WERI-Rb-1 (cell line): ENCODE measurements around the gene C8A.

Experiments used
- DNase-seq: peaks from one replicate; pipeline ENCODE4 v3.0.0-alpha.2; 2020
- H3K27ac ChIP-seq: fragments of 250-450 bp; sonication (Bioruptor Pico); 2 replicates; pipeline ENCODE4 v1.5.1; 2020; ENCODE audit warnings: mild to moderate bottlenecking, moderate library complexity
- H3K27me3 ChIP-seq: fragments of 250-450 bp; sonication (Bioruptor Pico); 2 replicates; pipeline ENCODE4 v1.5.1; 2021; ENCODE audit warnings: mild to moderate bottlenecking, low read depth, moderate library complexity; ENCODE audit not compliant: insufficient read depth, severe bottlenecking
- H3K36me3 ChIP-seq: fragments of 250-450 bp; sonication (Bioruptor Pico); 2 replicates; pipeline ENCODE4 v1.5.1; 2020; ENCODE audit warnings: mild to moderate bottlenecking, moderate library complexity
- H3K4me3 ChIP-seq: 2 replicates; pipeline ENCODE4 v1.5.1; 2011; ENCODE audit warnings: low read depth, mild to moderate bottlenecking, control low read depth, low read length
- H3K9me3 ChIP-seq: fragments of 250-450 bp; sonication (Bioruptor Pico); 2 replicates; pipeline ENCODE4 v1.5.1; 2021; ENCODE audit warnings: mild to moderate bottlenecking, moderate library complexity; ENCODE audit not compliant: severe bottlenecking
- TF ChIP-seq, protein P1 (sequence below): IDR thresholded peaks from 2 replicates; pipeline ENCODE4 v1.5.1; 2011; ENCODE audit warnings: low read depth, mild to moderate bottlenecking, control low read depth, inconsistent platforms, low read length

C8A gene

DNA sequence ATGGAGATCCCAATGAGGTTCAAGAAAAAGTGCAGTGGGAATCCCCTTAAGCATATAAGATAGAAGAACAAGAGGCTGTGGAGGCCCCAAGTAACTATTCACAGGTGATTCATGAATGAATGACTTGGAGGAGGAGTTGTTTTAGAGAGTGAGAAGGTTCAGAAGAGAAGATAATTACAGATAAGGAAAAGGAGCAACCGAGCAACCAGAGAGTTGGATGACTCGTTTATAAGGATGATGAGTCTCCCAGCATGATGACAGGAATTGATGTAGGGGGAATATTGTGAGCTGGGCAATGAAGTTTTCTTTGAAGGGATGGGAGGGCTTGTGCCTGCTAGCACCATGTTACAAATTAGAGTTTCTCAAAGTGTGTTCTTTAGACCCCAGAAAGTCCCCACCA lies 9.8 kb downstream of the C8A start:
- no peak for DNase-seq
- H3K27me3 ChIP-seq = no peaks in the 10 kb centered on the region

DNA sequence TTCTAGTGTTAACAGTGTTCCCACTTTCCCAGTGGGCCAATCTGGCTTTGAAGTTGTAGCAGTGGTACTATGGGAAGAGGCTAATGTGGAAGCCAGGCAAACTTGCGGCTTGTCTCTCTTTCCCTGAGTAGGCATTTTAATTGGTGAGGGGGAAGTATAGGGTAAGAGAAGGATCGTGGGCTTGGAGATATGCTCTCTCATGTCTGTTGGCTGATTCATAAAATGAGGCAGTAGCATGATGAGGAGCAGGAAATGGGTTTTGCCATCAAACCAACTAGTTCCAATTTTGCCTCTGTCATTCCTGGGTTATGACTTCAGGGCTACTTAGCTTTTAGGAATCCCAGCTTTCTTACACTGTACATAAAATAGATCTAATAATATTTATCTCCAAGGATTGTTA lies 12.1 kb downstream of the C8A start:
- Histone ChIP-seq H3K9me3 (no peaks in the 10 kb centered on the region), H3K27me3 (no peaks in the 10 kb centered on the region), H3K27ac (no peak overlapping the region), H3K36me3 (no peaks in the 10 kb centered on the region), H3K4me3 (no peak overlapping the region)
- TF ChIP-seq, protein P1, sequence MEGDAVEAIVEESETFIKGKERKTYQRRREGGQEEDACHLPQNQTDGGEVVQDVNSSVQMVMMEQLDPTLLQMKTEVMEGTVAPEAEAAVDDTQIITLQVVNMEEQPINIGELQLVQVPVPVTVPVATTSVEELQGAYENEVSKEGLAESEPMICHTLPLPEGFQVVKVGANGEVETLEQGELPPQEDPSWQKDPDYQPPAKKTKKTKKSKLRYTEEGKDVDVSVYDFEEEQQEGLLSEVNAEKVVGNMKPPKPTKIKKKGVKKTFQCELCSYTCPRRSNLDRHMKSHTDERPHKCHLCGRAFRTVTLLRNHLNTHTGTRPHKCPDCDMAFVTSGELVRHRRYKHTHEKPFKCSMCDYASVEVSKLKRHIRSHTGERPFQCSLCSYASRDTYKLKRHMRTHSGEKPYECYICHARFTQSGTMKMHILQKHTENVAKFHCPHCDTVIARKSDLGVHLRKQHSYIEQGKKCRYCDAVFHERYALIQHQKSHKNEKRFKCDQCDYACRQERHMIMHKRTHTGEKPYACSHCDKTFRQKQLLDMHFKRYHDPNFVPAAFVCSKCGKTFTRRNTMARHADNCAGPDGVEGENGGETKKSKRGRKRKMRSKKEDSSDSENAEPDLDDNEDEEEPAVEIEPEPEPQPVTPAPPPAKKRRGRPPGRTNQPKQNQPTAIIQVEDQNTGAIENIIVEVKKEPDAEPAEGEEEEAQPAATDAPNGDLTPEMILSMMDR = no peak
- DNase-seq = no peak

More for the DNA sequence above, 9.8 kb downstream of the C8A start:
- TF ChIP-seq, protein P1 = no peak
- Histone ChIP-seq H3K27ac (no peak overlapping the region), H3K9me3 (no peaks in the 10 kb centered on the region), H3K4me3 (no peak overlapping the region), H3K36me3 (no peaks in the 10 kb centered on the region)

DNA sequence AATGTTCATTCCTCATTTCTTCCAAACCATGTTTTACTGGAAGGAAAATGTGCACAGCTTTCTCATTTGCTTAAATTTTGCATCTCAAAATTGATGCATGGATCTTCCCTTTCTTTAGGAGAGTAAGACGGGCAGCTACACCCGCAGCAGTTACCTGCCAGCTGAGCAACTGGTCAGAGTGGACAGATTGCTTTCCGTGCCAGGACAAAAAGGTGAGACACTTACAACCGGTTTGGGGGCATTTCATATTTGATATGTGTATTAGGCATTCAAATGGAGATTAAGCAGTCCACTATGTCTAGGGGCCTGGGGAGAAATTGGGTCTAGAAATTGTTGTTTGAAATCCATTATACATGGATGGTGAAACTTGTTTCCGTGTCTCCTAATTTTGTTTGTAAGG lies 12.9 kb downstream of the C8A start:
- no peak overlapping the region for H3K27ac ChIP-seq
- no peaks in the 10 kb centered on the region for H3K9me3 ChIP-seq
- no peaks in the 10 kb centered on the region for H3K27me3 ChIP-seq
- H3K4me3 ChIP-seq = no peak overlapping the region
- TF ChIP-seq, protein P1 = no peak
- no peaks in the 10 kb centered on the region for H3K36me3 ChIP-seq
- no peak for DNase-seq

DNA sequence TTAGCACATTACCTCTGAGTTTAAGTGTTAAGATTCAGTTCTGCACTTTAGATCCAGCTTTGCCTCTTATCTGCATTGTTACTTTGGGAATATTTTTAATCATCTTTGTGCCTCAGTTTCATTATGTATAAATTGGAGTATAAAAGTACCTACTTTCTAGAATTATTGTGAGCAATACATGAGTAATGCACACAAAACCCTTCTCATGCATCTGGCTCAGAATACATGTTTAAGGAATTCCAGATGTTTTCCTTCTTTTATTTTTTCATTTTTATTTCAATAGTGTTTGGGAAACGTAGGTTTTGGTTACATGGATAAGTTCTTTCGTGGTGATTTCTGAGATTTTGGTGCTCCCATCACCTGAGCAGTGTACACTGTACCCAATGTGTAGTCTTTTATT lies 14.2 kb downstream of the C8A start:
- TF ChIP-seq, protein P1 = no peak
- Histone ChIP-seq H3K27ac (no peak overlapping the region), H3K4me3 (no peak overlapping the region), H3K27me3 (no peaks in the 10 kb centered on the region), H3K9me3 (no peaks in the 10 kb centered on the region), H3K36me3 (no peaks in the 10 kb centered on the region)
- DNase-seq = no peak

DNA sequence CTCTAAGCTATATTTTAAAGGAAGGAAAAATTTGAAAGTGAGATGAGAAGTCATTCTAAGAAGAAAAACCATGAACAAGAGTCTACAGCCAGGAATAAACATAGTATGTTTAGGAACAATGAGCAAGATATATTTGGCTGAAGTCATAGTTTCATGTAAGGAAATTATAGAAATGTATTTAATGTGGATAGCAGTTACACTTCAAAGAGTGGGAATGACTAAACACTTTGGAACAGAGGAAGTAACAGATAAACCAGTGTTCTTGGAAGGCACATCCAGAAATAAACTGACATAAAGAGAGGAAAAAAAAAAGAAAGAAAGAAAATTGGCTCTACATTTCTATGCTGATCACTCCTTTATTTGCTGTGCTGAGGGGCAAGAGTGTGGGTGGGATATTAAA lies 18.0 kb downstream of the C8A start:
- Histone ChIP-seq H3K27me3 (no peaks in the 10 kb centered on the region), H3K36me3 (no peaks in the 10 kb centered on the region), H3K9me3 (no peaks in the 10 kb centered on the region), H3K4me3 (no peak overlapping the region), H3K27ac (no peak overlapping the region)
- TF ChIP-seq, protein P1 = no peak
- no peak for DNase-seq

DNA sequence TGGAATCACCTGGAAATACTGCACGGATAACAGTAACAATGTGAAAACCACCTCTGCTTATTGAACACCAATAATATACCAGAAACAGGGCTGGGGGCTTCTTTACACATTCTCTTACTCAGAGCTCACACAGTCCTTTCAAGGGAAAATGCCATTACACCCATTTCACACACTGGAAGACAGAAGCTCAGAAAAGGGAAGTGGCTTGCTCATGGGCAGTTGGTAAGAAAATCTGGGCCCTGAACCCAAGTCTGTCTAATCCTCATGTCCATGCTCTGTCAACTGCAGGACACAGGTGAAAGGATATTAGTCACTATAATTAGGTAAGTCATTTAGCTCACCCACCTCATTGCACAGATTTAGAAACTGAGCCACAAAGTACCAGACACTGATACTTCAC lies 18.6 kb downstream of the C8A start:
- Histone ChIP-seq H3K27ac (no peak overlapping the region), H3K9me3 (no peaks in the 10 kb centered on the region), H3K27me3 (no peaks in the 10 kb centered on the region), H3K36me3 (no peaks in the 10 kb centered on the region), H3K4me3 (no peak overlapping the region)
- DNase-seq = no peak
- TF ChIP-seq, protein P1 = no peak
